Measurements from ENCODE around the gene NUF2.
"Not testable (repeated sequence)": the region's sequence is repeated elsewhere in the genome, so short reads cannot be mapped to it uniquely, and the experiment has no call there.

Gene NUF2

GRCh38 chr1:163331116-163331515 lies 9.4 kb downstream of the NUF2 start:
- DNase-seq (ENCODE audit: low read depth, low spot score), result no peak

- no peak for DNase-seq (ENCODE audit: low read depth, low spot score)
Measured at GRCh38 chr1:163335216-163335615, 13.5 kb downstream of the NUF2 start.

- no peak for DNase-seq (ENCODE audit: low read depth, low spot score)
Measured at GRCh38 chr1:163337631-163338030, 15.9 kb downstream of the NUF2 start.

- DNase-seq (ENCODE audit: low read depth, low spot score), result no peak
Measured at GRCh38 chr1:163346326-163346870, 24.6 kb downstream of the NUF2 start.

- DNase-seq (ENCODE audit: low read depth, low spot score), result no peak
Measured at GRCh38 chr1:163347106-163347505, 25.4 kb downstream of the NUF2 start.

GRCh38 chr1:163351912-163352311 lies 30.2 kb downstream of the NUF2 start:
- DNase-seq (ENCODE audit: low read depth, low spot score), result no peak

- no peak for DNase-seq (ENCODE audit: low read depth, low spot score)
Measured at GRCh38 chr1:163357378-163357777, 35.6 kb downstream of the NUF2 start.

- DNase-seq (ENCODE audit: low read depth, low spot score), result not testable (repeated sequence)
Measured at GRCh38 chr1:163358172-163358571, 36.4 kb downstream of the NUF2 start.

GRCh38 chr1:163361123-163361934 lies 39.6 kb downstream of the NUF2 start:
- DNase-seq (ENCODE audit: low read depth, low spot score), result peak; percentile 9

- DNase-seq (ENCODE audit: low read depth, low spot score), result no peak
Measured at GRCh38 chr1:163365186-163365585, 43.4 kb downstream of the NUF2 start.

- DNase-seq (ENCODE audit: low read depth, low spot score), result no peak
Measured at GRCh38 chr1:163366555-163366954, 44.8 kb downstream of the NUF2 start.

GRCh38 chr1:163367721-163368120 lies 46.0 kb downstream of the NUF2 start:
- no peak for DNase-seq (ENCODE audit: low read depth, low spot score)

- DNase-seq (ENCODE audit: low read depth, low spot score), result no peak
Measured at GRCh38 chr1:163372576-163372975, 50.8 kb downstream of the NUF2 start.

GRCh38 chr1:163378554-163378953 lies 56.8 kb downstream of the NUF2 start:
- no peak for DNase-seq (ENCODE audit: low read depth, low spot score)

GRCh38 chr1:163379801-163380200 lies 58.0 kb downstream of the NUF2 start:
- DNase-seq (ENCODE audit: low read depth, low spot score), result no peak

- DNase-seq (ENCODE audit: low read depth, low spot score), result no peak
Measured at GRCh38 chr1:163381487-163382184, 59.9 kb downstream of the NUF2 start.

GRCh38 chr1:163382395-163382794 lies 60.6 kb downstream of the NUF2 start:
- no peak for DNase-seq (ENCODE audit: low read depth, low spot score)

- DNase-seq (ENCODE audit: low read depth, low spot score), result no peak
Measured at GRCh38 chr1:163387146-163387545, 65.4 kb downstream of the NUF2 start.

GRCh38 chr1:163388970-163389369 lies 67.2 kb downstream of the NUF2 start:
- DNase-seq (ENCODE audit: low read depth, low spot score), result no peak

- DNase-seq (ENCODE audit: low read depth, low spot score), result no peak
Measured at GRCh38 chr1:163395790-163396189, 74.0 kb downstream of the NUF2 start.

- DNase-seq (ENCODE audit: low read depth, low spot score), result no peak
Measured at GRCh38 chr1:163397451-163398200, 75.9 kb downstream of the NUF2 start.

- no peak for DNase-seq (ENCODE audit: low read depth, low spot score)
Measured at GRCh38 chr1:163399001-163399400, 77.2 kb downstream of the NUF2 start.
